ENCODE results near the gene EIF3D.

Gene EIF3D

DNA sequence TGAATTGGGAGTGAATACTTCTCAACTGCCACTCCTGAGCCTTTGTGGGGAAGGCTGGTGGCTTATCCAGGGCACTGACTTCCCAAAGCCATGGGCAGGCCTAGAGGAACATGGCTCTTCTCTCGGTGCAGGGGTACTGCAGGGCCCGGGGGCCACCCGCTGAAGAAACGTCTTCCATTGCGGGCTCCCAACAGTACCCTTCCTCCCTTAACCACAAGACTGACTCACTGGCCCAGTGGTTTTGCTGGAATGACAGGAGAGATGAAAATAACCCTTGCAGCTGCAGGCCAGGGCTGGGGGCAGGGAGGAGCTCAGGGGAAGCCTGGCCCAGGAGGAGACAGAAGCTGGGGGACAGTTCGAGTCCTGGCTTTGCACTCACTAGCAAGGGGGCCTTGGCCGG, 61.0 kb downstream of the EIF3D start:
- Histone ChIP-seq H3K27me3 (ENCODE audit: insufficient read depth, low read length) (no peaks in the 10 kb centered on the region), H3K9ac (ENCODE audit: low read length) (no peak overlapping the region), H3F3A (ENCODE audit: insufficient read depth, low read length) (no peaks in the 10 kb centered on the region), H3K9me2 (ENCODE audit: low read depth, low read length) (no peaks in the 10 kb centered on the region), H3K4me3 (ENCODE audit: low read depth, low read length, poor library complexity, severe bottlenecking) (no peak overlapping the region), H3K36me3 (ENCODE audit: insufficient read depth, low read length) (peaks cover 54% of the 10 kb centered on the region; the same call in 1 of the 2 replicates), H2AFZ (ENCODE audit: low read length) (no peak overlapping the region), H4K20me1 (ENCODE audit: insufficient read depth, low read length) (no peaks in the 10 kb centered on the region), H3K27ac (ENCODE audit: low read depth, low read length, poor library complexity, severe bottlenecking) (no peak overlapping the region), H3K4me2 (ENCODE audit: low read length) (no peak overlapping the region), H3K4me1 (ENCODE audit: insufficient read depth, low read length, severe bottlenecking) (no peaks in the 10 kb centered on the region), H3K79me2 (ENCODE audit: insufficient read depth, low read length) (no peaks in the 10 kb centered on the region), H3K9me3 (ENCODE audit: low read length) (no peaks in the 10 kb centered on the region)
- TF ChIP-seq, protein P1, sequence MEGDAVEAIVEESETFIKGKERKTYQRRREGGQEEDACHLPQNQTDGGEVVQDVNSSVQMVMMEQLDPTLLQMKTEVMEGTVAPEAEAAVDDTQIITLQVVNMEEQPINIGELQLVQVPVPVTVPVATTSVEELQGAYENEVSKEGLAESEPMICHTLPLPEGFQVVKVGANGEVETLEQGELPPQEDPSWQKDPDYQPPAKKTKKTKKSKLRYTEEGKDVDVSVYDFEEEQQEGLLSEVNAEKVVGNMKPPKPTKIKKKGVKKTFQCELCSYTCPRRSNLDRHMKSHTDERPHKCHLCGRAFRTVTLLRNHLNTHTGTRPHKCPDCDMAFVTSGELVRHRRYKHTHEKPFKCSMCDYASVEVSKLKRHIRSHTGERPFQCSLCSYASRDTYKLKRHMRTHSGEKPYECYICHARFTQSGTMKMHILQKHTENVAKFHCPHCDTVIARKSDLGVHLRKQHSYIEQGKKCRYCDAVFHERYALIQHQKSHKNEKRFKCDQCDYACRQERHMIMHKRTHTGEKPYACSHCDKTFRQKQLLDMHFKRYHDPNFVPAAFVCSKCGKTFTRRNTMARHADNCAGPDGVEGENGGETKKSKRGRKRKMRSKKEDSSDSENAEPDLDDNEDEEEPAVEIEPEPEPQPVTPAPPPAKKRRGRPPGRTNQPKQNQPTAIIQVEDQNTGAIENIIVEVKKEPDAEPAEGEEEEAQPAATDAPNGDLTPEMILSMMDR (IDR thresholded peaks at IDR 0.05; ENCODE audit: low read length): no peak
- TF ChIP-seq EZH2 (IDR thresholded peaks at IDR 0.05; ENCODE audit: borderline replicate concordance, low read length): no peak

DNA sequence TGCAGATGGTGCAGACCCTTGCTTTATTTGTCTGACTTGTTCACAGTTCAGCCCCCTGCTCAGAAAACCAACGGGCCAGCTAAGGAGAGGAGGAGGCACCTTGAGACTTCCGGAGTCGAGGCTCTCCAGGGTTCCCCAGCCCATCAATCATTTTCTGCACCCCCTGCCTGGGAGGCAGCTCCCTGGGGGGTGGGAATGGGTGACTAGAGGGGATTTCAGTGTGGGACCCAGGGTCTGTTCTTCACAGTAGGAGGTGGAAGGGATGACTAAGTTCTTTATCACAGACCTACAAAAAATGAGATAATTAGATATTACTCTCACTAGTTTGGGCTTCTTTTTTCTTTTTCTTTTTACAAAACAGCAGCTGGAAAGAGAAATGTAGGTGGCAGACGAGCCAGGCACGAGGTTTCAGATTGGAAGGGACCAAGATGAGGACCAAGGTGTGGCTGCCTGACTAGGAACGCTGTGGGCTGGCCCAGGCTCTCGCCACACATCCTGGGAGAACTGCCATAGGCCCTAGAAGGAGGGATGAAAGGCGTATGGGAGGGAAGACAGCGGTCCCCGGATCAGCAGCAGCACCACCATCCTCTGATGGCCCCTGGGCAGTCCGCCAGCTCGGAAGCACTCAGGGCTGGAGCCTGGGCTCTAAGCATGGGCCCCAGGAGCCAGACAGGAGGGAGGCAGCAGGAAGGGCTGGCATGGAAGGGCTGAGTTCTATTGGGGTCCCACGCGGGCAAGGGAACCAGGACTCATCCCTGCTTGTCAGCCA, 61.7 kb downstream of the EIF3D start:
- H3K9me2 ChIP-seq (ENCODE audit: low read depth, low read length): no peaks in the 10 kb centered on the region
- no peaks in the 10 kb centered on the region for H3K9me3 ChIP-seq (ENCODE audit: low read length)
- no peak overlapping the region for H3K27ac ChIP-seq (ENCODE audit: low read depth, low read length, poor library complexity, severe bottlenecking)
- H3K36me3 ChIP-seq (ENCODE audit: insufficient read depth, low read length): peaks cover 47% of the 10 kb centered on the region; the same call in 1 of the 2 replicates
- no peak overlapping the region for H3K4me2 ChIP-seq (ENCODE audit: low read length)
- no peak for TF ChIP-seq EZH2 (IDR thresholded peaks at IDR 0.05; ENCODE audit: borderline replicate concordance, low read length)
- TF ChIP-seq, protein P1 (IDR thresholded peaks at IDR 0.05; ENCODE audit: low read length): no peak
- H3K27me3 ChIP-seq (ENCODE audit: insufficient read depth, low read length): no peaks in the 10 kb centered on the region
- H2AFZ ChIP-seq (ENCODE audit: low read length): no peak overlapping the region
- H3K4me1 ChIP-seq (ENCODE audit: insufficient read depth, low read length, severe bottlenecking): no peaks in the 10 kb centered on the region
- no peaks in the 10 kb centered on the region for H3F3A ChIP-seq (ENCODE audit: insufficient read depth, low read length)
- H3K9ac ChIP-seq (ENCODE audit: low read length): no peak overlapping the region
- H4K20me1 ChIP-seq (ENCODE audit: insufficient read depth, low read length): no peaks in the 10 kb centered on the region
- H3K4me3 ChIP-seq (ENCODE audit: low read depth, low read length, poor library complexity, severe bottlenecking): no peak overlapping the region
- no peaks in the 10 kb centered on the region for H3K79me2 ChIP-seq (ENCODE audit: insufficient read depth, low read length)

DNA sequence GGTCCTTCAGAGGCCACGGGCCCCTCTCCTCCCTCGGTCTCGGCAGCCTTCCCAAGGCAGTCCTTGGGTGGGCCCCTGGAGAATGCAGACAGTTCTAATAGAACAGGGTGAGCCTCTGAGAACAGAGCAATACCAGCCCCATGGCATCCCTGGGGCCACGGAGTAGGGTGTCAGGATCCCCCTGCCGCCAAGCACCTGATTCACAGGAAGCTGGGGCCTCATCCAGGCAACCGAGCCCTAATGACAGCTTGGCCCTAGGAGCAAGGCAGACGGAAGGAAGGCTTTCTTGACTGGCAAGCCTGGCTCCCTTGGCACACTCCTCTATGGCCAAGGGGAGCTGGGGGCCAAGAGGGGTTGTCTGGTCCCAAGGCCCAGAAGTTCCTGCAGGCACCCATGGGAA, 62.7 kb downstream of the EIF3D start:
- H3K4me1 ChIP-seq (ENCODE audit: insufficient read depth, low read length, severe bottlenecking): no peaks in the 10 kb centered on the region
- H3K9me3 ChIP-seq (ENCODE audit: low read length): no peaks in the 10 kb centered on the region

More for the DNA sequence above, 62.7 kb downstream of the EIF3D start:
- TF ChIP-seq EZH2 (IDR thresholded peaks at IDR 0.05; ENCODE audit: borderline replicate concordance, low read length): no peak
- TF ChIP-seq, protein P1 (IDR thresholded peaks at IDR 0.05; ENCODE audit: low read length): no peak
- H3K36me3 ChIP-seq (ENCODE audit: insufficient read depth, low read length): peaks cover 38% of the 10 kb centered on the region; the same call in 1 of the 2 replicates
- H3K27ac ChIP-seq (ENCODE audit: low read depth, low read length, poor library complexity, severe bottlenecking): no peak overlapping the region
- no peaks in the 10 kb centered on the region for H4K20me1 ChIP-seq (ENCODE audit: insufficient read depth, low read length)
- no peaks in the 10 kb centered on the region for H3K79me2 ChIP-seq (ENCODE audit: insufficient read depth, low read length)
- H3K9me2 ChIP-seq (ENCODE audit: low read depth, low read length): no peaks in the 10 kb centered on the region
- H3K4me3 ChIP-seq (ENCODE audit: low read depth, low read length, poor library complexity, severe bottlenecking): no peak overlapping the region
- H3K9ac ChIP-seq (ENCODE audit: low read length): no peak overlapping the region
- H3K27me3 ChIP-seq (ENCODE audit: insufficient read depth, low read length): no peaks in the 10 kb centered on the region
- H3K4me2 ChIP-seq (ENCODE audit: low read length): no peak overlapping the region
- no peak overlapping the region for H2AFZ ChIP-seq (ENCODE audit: low read length)
- no peaks in the 10 kb centered on the region for H3F3A ChIP-seq (ENCODE audit: insufficient read depth, low read length)

Measured in OCI-LY1 (cell line).